MM.1S (cell line): ENCODE data around the gene ADAMTS7.

ENCODE experiments used
- DNase-seq: peaks from one replicate; pipeline ENCODE4 v3.0.0-alpha.2; 2015
- H2AFZ ChIP-seq: fragments of 300-600 bp; sonication (generic); 2 replicates; pipeline ENCODE4 v1.6.0; 2016; ENCODE audit warnings: antibody characterized with exemption, low read length
- H3F3A ChIP-seq: fragments of 300-600 bp; sonication (generic); 2 replicates; pipeline ENCODE4 v1.6.1; 2016; ENCODE audit warnings: mild to moderate bottlenecking, antibody characterized with exemption, low read length, moderate library complexity, mixed read lengths; ENCODE audit not compliant: insufficient read depth
- H3K27ac ChIP-seq: fragments of 300-600 bp; sonication (generic); 2 replicates; pipeline ENCODE4 v1.5.1; 2016; ENCODE audit warnings: mild to moderate bottlenecking, low read length
- H3K27me3 ChIP-seq: fragments of 300-600 bp; sonication (generic); replicated peaks from 2 replicates; pipeline ENCODE4 v1.6.0; 2016; ENCODE audit warnings: low read length; ENCODE audit not compliant: insufficient read depth
- H3K36me3 ChIP-seq: fragments of 300-600 bp; sonication (generic); replicated peaks from 2 replicates; pipeline ENCODE4 v1.6.1; 2016; ENCODE audit warnings: mild to moderate bottlenecking, low read length, mixed read lengths; ENCODE audit not compliant: insufficient read depth
- H3K4me1 ChIP-seq: fragments of 300-600 bp; sonication (generic); 2 replicates; pipeline ENCODE4 v1.6.1; 2016; ENCODE audit warnings: low read length, mixed read lengths
- H3K4me2 ChIP-seq: fragments of 300-600 bp; sonication (generic); 2 replicates; pipeline ENCODE4 v1.6.0; 2016; ENCODE audit warnings: low read depth, low read length
- H3K4me3 ChIP-seq: fragments of 300-600 bp; sonication (generic); 2 replicates; pipeline ENCODE4 v1.5.1; 2016; ENCODE audit warnings: low read length, mixed read lengths
- H3K79me2 ChIP-seq: fragments of 300-600 bp; sonication (generic); 2 replicates; pipeline ENCODE4 v1.6.1; 2016; ENCODE audit warnings: mixed run types, low read length, mixed read lengths
- H3K9ac ChIP-seq: fragments of 300-600 bp; sonication (generic); 2 replicates; pipeline ENCODE4 v1.6.1; 2016; ENCODE audit warnings: low read length, mixed read lengths
- H3K9me2 ChIP-seq: fragments of 300-600 bp; sonication (generic); replicated peaks from 2 replicates; pipeline ENCODE4 v1.6.1; 2016; ENCODE audit warnings: mild to moderate bottlenecking, low read length, mixed read lengths; ENCODE audit not compliant: insufficient read depth
- H3K9me3 ChIP-seq: fragments of 300-600 bp; sonication (generic); replicated peaks from 2 replicates; pipeline ENCODE4 v1.6.1; 2016; ENCODE audit warnings: mild to moderate bottlenecking, low read length, mixed read lengths; ENCODE audit not compliant: insufficient read depth
- H4K20me1 ChIP-seq: fragments of 300-600 bp; sonication (generic); 2 replicates; pipeline ENCODE4 v1.6.1; 2016; ENCODE audit warnings: mild to moderate bottlenecking, low read length, moderate library complexity, mixed read lengths; ENCODE audit not compliant: insufficient read depth
- CTCF ChIP-seq: fragments of 300-600 bp; sonication (generic); IDR thresholded peaks from 2 replicates; pipeline ENCODE4 v1.5.1; 2016; ENCODE audit warnings: antibody characterized with exemption, low read length, mixed read lengths
- EZH2 ChIP-seq: fragments of 300-600 bp; sonication (generic); optimal IDR thresholded peaks from 2 replicates; pipeline ENCODE3; 2017; ENCODE audit warnings: low read depth, mild to moderate bottlenecking, antibody characterized with exemption, low read length, mixed read lengths
- EZH2phosphoT487 ChIP-seq: fragments of 300-600 bp; sonication (generic); IDR thresholded peaks from 2 replicates; pipeline ENCODE4 v1.6.1; 2018; ENCODE audit warnings: antibody characterized with exemption, low read length

ADAMTS7 gene

GRCh38 chr15:78854833-78855372, 43.6 kb upstream of the ADAMTS7 start:
- H3K9me2 ChIP-seq: no peaks in the 10 kb centered on the region
- H3K9ac ChIP-seq: no peak overlapping the region
- H3K4me1 ChIP-seq: no peaks in the 10 kb centered on the region
- TF ChIP-seq EZH2: no peak
- no peak for TF ChIP-seq EZH2phosphoT487
- TF ChIP-seq CTCF: no peak
- H4K20me1 ChIP-seq: no peaks in the 10 kb centered on the region
- H3K36me3 ChIP-seq: no peaks in the 10 kb centered on the region
- no peaks in the 10 kb centered on the region for H3K9me3 ChIP-seq
- H3K79me2 ChIP-seq: no peaks in the 10 kb centered on the region
- H3K27me3 ChIP-seq: no peaks in the 10 kb centered on the region
- H3K27ac ChIP-seq: no peak overlapping the region
- H2AFZ ChIP-seq: no peak overlapping the region
- H3K4me3 ChIP-seq: no peak overlapping the region
- no peak for DNase-seq
- no peaks in the 10 kb centered on the region for H3F3A ChIP-seq
- no peak overlapping the region for H3K4me2 ChIP-seq

GRCh38 chr15:78853500-78853899, 42.2 kb upstream of the ADAMTS7 start:
- Histone ChIP-seq H3K9ac (no peak overlapping the region), H3K27me3 (no peaks in the 10 kb centered on the region), H3K79me2 (no peaks in the 10 kb centered on the region), H4K20me1 (no peaks in the 10 kb centered on the region), H3K9me2 (no peaks in the 10 kb centered on the region), H3K9me3 (no peaks in the 10 kb centered on the region), H2AFZ (no peak overlapping the region), H3K4me1 (no peaks in the 10 kb centered on the region), H3K4me2 (no peak overlapping the region), H3F3A (no peaks in the 10 kb centered on the region), H3K27ac (no peak overlapping the region), H3K4me3 (no peak overlapping the region), H3K36me3 (no peaks in the 10 kb centered on the region)
- no peak for DNase-seq
- TF ChIP-seq CTCF (no peak), EZH2phosphoT487 (no peak), EZH2 (no peak)

- no peaks in the 10 kb centered on the region for H3K4me1 ChIP-seq
- H3K79me2 ChIP-seq: no peaks in the 10 kb centered on the region
- TF ChIP-seq EZH2phosphoT487 (no peak), CTCF (no peak), EZH2 (no peak)
- H3K9me2 ChIP-seq: no peaks in the 10 kb centered on the region
- no peak overlapping the region for H2AFZ ChIP-seq
- no peaks in the 10 kb centered on the region for H3K36me3 ChIP-seq
- no peak for DNase-seq
- H3F3A ChIP-seq: no peaks in the 10 kb centered on the region
- no peak overlapping the region for H3K9ac ChIP-seq
- H3K9me3 ChIP-seq: no peaks in the 10 kb centered on the region
- no peaks in the 10 kb centered on the region for H3K27me3 ChIP-seq
- H3K27ac ChIP-seq: no peak overlapping the region
- H3K4me3 ChIP-seq: no peak overlapping the region
- H4K20me1 ChIP-seq: no peaks in the 10 kb centered on the region
- H3K4me2 ChIP-seq: no peak overlapping the region
Measured at GRCh38 chr15:78850941-78851755, 39.9 kb upstream of the ADAMTS7 start.
